ACHN (cell line): ENCODE data around the gene UGT2A3.
A peak's percentile ranks its signal among the peaks of the same experiment; 100 is the strongest.
"Not testable (repeated sequence)": the region's sequence is repeated elsewhere in the genome, so short reads cannot be mapped to it uniquely, and the experiment has no call there.

Experiments used
- DNase-seq: peaks from one replicate; pipeline ENCODE4 v3.0.0-alpha.2; 2015
- in situ Hi-C: cut with HindIII; loops from 2 replicates; pipeline ENCODE4 v1.10.0; 2017; ENCODE audit warnings: low sequenced_read_pairs, low pct_ligation_motif_present, low pct_unique_long_range_greater_than_20kb

UGT2A3 gene

GRCh38 chr4:68951078-68951805 lies at the start of gene UGT2A3:
Gene UGT2A3 (minus strand): TSS chr4:68951804. CDS start chr4:68951760, 44 bp downstream.
- DNase-seq, result peak; percentile 67
- in situ Hi-C loops, result no loop called here

GRCh38 chr4:68997040-68997439 lies 45.4 kb upstream of the UGT2A3 start:
- in situ Hi-C loops, result no loop called here
- DNase-seq, result no peak

DNA sequence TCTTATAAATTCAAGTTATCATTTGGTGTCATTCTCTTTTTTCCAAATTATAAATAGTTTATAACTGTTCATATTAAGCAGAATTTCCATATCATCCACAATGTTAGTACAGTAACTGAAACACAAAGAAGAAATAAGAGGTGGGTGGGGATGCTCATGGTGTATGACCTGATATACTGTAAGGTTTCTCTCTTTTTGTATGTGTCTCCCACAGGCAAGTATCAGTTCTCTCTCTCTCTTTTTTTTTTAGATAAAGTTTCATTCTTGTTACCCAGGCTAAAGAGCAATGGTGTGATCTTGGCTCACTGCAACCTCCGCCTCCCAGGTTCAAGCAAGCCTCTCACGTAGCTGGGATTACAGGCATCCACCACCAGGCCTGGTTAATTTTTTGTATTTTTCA lies 43.7 kb upstream of the UGT2A3 start:
- in situ Hi-C loops, result no loop called here
- DNase-seq, result no peak

- in situ Hi-C loops, result no loop called here
- no peak for DNase-seq
Measured at GRCh38 chr4:68987007-68987406, 35.4 kb upstream of the UGT2A3 start.

DNA sequence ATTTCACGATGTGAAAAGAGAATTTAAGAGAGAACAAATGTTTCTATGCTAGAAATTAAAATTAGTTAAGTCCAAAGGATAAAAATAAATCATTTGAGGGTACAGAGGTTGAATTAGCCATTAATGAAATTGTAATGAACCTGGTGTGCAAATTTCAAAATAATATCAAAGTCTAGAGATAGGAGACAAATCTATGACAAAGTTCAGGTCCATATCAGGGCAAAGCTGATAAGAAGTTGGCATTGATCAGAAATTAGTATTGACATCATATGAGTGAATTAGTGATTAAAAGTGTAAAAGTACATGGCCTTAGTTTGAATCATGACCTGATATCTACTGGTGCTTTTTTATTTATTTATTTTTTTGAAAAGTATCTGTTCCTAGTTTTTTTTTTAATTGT lies 33.8 kb upstream of the UGT2A3 start:
- no peak for DNase-seq
- in situ Hi-C loops, result no loop called here

DNA sequence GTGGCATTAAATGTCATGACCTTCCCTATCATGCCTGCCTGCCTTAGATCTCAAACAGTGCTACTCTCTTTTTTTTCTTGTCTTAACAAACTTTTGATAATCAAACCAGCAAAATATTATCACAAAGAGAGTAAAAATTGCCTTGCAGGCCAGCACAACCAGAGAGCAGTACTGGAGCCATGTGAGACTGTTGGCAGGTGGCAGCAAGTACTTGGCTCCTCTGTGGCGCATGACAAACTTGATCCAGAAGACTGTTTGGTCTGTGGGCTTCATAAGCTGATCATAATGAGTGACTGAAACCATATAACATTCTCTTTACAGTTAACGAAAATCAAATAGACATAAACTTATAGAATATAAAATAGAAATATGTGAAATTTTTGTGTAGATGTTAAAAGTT lies 33.3 kb upstream of the UGT2A3 start:
- in situ Hi-C loops, result no loop called here
- no peak for DNase-seq

DNA sequence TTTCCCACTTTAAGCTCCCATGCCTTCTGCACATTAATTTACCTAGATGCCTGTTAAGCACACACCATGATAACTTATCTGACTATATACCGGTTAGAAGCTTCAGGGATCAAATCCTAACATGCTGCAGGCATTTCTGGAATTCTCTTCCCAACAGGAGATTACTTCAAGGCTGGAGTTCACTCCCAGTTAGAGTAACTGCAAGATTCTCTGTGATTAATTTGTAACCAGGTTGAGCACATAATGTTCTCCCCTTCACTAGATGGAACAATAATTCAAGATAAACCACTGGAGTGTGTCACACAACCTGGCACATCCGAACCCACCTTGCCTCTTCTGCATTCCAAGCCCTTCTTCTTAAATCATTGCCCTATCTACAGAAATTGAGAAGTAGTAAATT lies 11.8 kb upstream of the UGT2A3 start:
- in situ Hi-C loops, result no loop called here
- DNase-seq, result peak; percentile 34

DNA sequence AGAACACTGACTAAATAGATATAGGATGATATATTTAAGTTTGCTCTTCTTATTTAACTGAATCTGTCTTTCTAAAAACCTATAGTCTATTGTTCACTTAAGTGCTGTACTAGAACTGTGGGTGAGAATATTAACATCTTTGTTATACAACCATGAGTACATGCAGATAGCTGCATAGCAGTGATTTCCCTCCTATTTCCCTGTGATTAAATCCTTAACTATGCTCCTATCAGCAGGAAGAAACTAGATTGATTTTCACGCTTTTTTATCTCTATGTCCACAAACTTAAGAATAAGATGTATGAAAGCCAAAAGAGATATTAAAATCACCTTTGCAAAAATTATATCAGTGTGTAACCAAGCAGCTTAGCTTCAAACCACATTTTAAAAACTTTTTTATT lies 11.3 kb upstream of the UGT2A3 start:
- in situ Hi-C loops, result no loop called here
- DNase-seq, result no peak

DNA sequence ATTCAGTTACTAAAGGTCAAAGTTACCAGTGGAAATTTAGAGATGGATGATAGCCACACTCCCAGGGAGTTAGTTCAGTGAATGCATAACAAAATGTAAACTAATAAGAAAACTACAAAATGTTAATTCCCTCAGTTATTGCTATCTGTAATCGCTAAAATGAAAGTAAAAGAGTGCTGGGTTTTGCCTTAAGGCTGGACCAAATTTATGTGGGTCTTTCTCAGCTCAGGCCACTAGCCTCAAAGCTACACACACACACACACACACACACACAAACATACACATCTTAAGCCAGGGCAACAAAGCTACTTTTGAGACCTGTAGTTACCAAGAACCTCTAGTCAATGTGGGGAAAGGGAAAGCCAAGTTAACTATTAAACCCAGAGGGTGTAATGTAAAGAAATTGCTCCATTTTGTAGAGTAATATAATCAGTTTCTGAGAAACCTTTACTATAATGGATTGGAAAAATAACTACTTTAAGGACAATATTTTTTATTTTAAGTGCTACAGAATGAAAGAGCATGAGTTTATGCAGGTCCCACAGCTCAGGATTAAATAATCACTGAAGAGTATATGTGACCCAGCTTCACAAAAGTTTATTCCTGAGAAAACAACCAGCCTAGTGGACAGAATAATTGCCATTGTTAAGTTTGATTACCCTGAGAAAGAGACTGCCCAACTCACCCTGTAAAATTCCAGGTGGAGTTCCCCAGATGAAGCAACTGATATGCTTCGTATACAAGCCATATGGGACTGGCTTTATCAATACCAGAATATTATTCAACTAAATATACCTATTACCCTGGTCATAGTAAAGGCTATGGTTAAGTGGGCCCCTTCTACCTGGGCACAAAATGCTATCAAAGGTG lies 8.9 kb upstream of the UGT2A3 start:
- no peak for DNase-seq
- in situ Hi-C loops, result no loop called here

DNA sequence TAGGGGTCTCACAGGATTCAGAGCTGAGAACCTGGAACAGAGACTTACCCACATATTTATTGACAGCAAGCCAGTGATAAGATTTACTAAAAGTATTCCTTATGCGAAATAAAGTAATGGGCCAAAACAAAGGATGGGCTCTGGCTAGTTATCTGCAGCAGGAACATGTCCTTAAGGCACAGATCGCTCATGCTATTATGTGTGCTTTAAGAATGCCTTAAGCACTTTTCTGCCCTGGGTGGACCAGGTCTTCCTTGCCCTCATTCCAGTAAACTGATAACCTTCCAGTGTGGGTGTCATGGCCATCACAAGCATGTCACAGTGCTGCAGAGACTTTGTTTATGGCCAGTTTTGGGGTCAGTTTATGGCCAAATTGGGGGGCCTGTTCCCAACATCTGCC lies 7.5 kb upstream of the UGT2A3 start:
- in situ Hi-C loops, DNase-seq: not testable (repeated sequence)

GRCh38 chr4:68954126-68954525 lies 2.5 kb upstream of the UGT2A3 start:
- in situ Hi-C loops, result no loop called here
- no peak for DNase-seq

- DNase-seq, result no peak
- in situ Hi-C loops, result no loop called here
Measured at GRCh38 chr4:68953056-68953596, 1.5 kb upstream of the UGT2A3 start.

- DNase-seq, result no peak
- in situ Hi-C loops, result no loop called here
Measured at GRCh38 chr4:68951806-68952585, 392 bp upstream of the UGT2A3 start.

DNA sequence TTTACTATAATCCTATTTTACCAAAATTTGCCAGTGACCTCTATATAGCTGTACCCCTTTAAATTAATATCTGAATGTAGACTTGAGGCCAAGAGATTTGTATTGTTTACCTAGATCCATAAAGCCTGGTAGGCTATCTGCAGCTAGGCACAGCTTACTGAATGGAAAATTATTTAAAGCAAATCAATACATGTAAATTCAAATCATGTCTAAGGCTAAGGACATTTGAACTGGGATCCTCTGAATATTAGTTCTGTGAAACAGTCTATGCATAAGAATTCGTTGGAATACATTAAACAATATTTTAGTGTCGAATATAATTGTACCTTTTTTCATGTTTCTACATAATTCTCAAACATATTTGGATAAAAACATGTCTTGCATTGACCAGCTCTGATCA lies 1.6 kb downstream of the UGT2A3 start:
- in situ Hi-C loops, result no loop called here
- DNase-seq, result no peak

- no peak for DNase-seq
- in situ Hi-C loops, result no loop called here
Measured at GRCh38 chr4:68948985-68949384, 2.6 kb downstream of the UGT2A3 start.

- in situ Hi-C loops, result no loop called here
Measured at GRCh38 chr4:68948044-68948743, 3.4 kb downstream of the UGT2A3 start.

GRCh38 chr4:68929076-68929737 lies 22.4 kb downstream of the UGT2A3 start:
- DNase-seq, result no peak
- in situ Hi-C loops, result no loop called here

More at GRCh38 chr4:68948044-68948743, 3.4 kb downstream of the UGT2A3 start:
- no peak for DNase-seq

- in situ Hi-C loops, result no loop called here
- DNase-seq, result no peak
Measured at GRCh38 chr4:68927165-68927564, 24.4 kb downstream of the UGT2A3 start.
